ENCODE data around the gene NR2C2. TPM values are rescaled to one million over a fixed set of nuclear protein-coding genes. Genes with fewer than 3 reads are reported as not detected.

Gene NR2C2
- total and polyA plus RNA-seq, 9 of the 15 experiments (the other 6 are each of a cell fraction or from before 2014, with no cell fraction given), result 6.1 to 33.0 (median 14.6) TPM

DNA sequence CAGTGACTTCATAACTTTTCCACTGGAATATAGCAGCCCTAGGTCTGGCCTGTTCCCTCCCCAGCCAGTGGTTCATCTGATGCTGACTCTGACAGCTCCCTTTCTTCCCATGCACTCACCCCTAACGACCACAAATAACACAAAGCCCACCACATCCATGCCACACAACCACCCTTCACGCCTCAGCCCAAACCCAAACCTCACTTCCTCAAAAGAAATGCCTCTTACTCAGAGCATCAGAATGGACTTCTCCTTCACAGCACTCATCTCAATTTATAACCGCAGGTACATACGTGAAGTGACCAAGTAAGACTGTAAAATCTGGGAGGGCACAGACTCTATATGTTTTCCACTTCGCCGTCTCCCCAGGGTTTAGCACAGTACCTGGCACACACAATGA lies 150.5 kb downstream of the NR2C2 start:
- 3% methylated on average over 6 of the region's 6 CpGs for WGBS (ENCODE audit: insufficient coverage, low coverage, missing lambda C conversion rate)
- Histone ChIP-seq H3K4me2 (ENCODE audit: insufficient read depth, low read length) (peak overlapping the region; percentile 94), H3K79me2 (ENCODE audit: control insufficient read depth, insufficient read depth, low read length) (peaks cover 27% of the 10 kb centered on the region), H4K20me1 (replicated peaks; ENCODE audit: control insufficient read depth, insufficient read depth, low read length) (0 out of 2 replicates have a peak, but pooled peaks cover 4% of the 10 kb centered on the region), H3K27me3 (ENCODE audit: control insufficient read depth in 2 of 2, insufficient read depth in 2 of 2, low read length in 2 of 2) (no peaks in the 10 kb centered on the region), H3K9me1 (ENCODE audit: control insufficient read depth, insufficient read depth, low read length) (no peaks in the 10 kb centered on the region), H3K9ac (ENCODE audit: insufficient read depth in 1 of 2, low read depth in 2 of 2, low read length in 2 of 2) (peak overlapping the region; percentile 83 to 89), H3K27ac (ENCODE audit: extremely low read depth, low read depth, low read length) (peak overlapping the region; percentile 28), H3K4me3 (peak overlapping the region; percentile 80), H3K36me3 (ENCODE audit: control insufficient read depth, insufficient read depth, low read length) (peaks cover 41% of the 10 kb centered on the region), H3K9me3 (replicated peaks; ENCODE audit: control insufficient read depth, insufficient read depth, low read depth, low read length) (no peaks in the 10 kb centered on the region), H2AFZ (ENCODE audit: low read depth, low read length) (peak overlapping the region; percentile 98; the same call in 1 of the 2 replicates), H3K4me1 (replicated peaks in 1 of 2; ENCODE audit: control insufficient read depth in 2 of 2, insufficient read depth in 2 of 2, low read length in 2 of 2) (peaks cover 16 to 24% of the 10 kb centered on the region in 2 experiments)
- FAIRE-seq, result peak; percentile 59
- no peak for ATAC-seq
- DNase-seq (ENCODE audit: extremely low read depth in 1 of 4, low spot score in 3 of 4), result peak in 1 of 4 experiments; percentile 19
- ChIA-PET POLR2A (interaction anchor here (0.5 to 2.0 kb wide), 6 partner anchors 8 to 95 kb away, joined by 3 to 11 read pairs (median 3); partner anchors contain the start of gene MRPS25), CTCF (ENCODE audit: low intra/inter-chr PET ratio) (no interaction called here)
- TSS peak; percentile 44 for BruUV-seq (replicated peaks)
- intact Hi-C loops (cut with micrococcal nuclease) (loop anchor here (2.0 kb wide), 2 partner anchors 31 to 45 kb away; no protein-coding TSS in a partner anchor), in situ Hi-C loops (cut with MboI) (no loop called here)
- TF ChIP-seq FOXK1 (CRISPR knock-in tag; IDR thresholded peaks at IDR 0.05; ENCODE audit: borderline replicate concordance) (0 out of 2 replicates have a peak, but pooled peaks have one; percentile 71), ZBTB1 (CRISPR knock-in tag; IDR thresholded peaks at IDR 0.05; ENCODE audit: borderline replicate concordance, low read depth) (peak; percentile 96), TAF7 (tag; IDR thresholded peaks at IDR 0.05) (no peak), SAP30 (IDR thresholded peaks at IDR 0.05; ENCODE audit: borderline replicate concordance, insufficient read depth, low read depth, low read length, poor library complexity, severe bottlenecking) (no peak), ZNF165 (CRISPR knock-in tag; IDR thresholded peaks at IDR 0.05; ENCODE audit: borderline replicate concordance) (no peak), HDAC1 (IDR thresholded peaks at IDR 0.05) (0 out of 4 replicates have a peak, but pooled peaks of 1 of the 2 experiments have one; percentile 23), SPI1 (IDR thresholded peaks at IDR 0.05; ENCODE audit: borderline replicate concordance, low read depth, low read length) (peak; percentile 93), SMARCB1 (IDR thresholded peaks at IDR 0.05; ENCODE audit: insufficient read length, low read depth) (no peak), COPS2 (conservative IDR thresholded peaks at IDR 0.05) (no peak), ZNF584 (CRISPR knock-in tag; IDR thresholded peaks at IDR 0.05; ENCODE audit: low read depth) (no peak), ZNF232 (CRISPR knock-in tag; IDR thresholded peaks at IDR 0.05) (0 out of 2 replicates have a peak, but pooled peaks have one; percentile 29), BRD4 (IDR thresholded peaks at IDR 0.05) (0 out of 2 replicates have a peak, but pooled peaks have one; percentile 1), BMI1 (IDR thresholded peaks at IDR 0.05; ENCODE audit: low read length) (no peak)
- TF ChIP-seq, protein P1, sequence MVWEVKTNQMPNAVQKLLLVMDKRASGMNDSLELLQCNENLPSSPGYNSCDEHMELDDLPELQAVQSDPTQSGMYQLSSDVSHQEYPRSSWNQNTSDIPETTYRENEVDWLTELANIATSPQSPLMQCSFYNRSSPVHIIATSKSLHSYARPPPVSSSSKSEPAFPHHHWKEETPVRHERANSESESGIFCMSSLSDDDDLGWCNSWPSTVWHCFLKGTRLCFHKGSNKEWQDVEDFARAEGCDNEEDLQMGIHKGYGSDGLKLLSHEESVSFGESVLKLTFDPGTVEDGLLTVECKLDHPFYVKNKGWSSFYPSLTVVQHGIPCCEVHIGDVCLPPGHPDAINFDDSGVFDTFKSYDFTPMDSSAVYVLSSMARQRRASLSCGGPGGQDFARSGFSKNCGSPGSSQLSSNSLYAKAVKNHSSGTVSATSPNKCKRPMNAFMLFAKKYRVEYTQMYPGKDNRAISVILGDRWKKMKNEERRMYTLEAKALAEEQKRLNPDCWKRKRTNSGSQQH (CRISPR knock-in tag; IDR thresholded peaks at IDR 0.05), result 0 out of 2 replicates have a peak, but pooled peaks have one; percentile 38
- TF ChIP-seq, protein P2, sequence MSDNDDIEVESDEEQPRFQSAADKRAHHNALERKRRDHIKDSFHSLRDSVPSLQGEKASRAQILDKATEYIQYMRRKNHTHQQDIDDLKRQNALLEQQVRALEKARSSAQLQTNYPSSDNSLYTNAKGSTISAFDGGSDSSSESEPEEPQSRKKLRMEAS (CRISPR knock-in tag; IDR thresholded peaks at IDR 0.05), result no peak
- TF ChIP-seq, protein P3, sequence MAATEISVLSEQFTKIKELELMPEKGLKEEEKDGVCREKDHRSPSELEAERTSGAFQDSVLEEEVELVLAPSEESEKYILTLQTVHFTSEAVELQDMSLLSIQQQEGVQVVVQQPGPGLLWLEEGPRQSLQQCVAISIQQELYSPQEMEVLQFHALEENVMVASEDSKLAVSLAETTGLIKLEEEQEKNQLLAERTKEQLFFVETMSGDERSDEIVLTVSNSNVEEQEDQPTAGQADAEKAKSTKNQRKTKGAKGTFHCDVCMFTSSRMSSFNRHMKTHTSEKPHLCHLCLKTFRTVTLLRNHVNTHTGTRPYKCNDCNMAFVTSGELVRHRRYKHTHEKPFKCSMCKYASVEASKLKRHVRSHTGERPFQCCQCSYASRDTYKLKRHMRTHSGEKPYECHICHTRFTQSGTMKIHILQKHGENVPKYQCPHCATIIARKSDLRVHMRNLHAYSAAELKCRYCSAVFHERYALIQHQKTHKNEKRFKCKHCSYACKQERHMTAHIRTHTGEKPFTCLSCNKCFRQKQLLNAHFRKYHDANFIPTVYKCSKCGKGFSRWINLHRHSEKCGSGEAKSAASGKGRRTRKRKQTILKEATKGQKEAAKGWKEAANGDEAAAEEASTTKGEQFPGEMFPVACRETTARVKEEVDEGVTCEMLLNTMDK (IDR thresholded peaks at IDR 0.05; ENCODE audit: borderline replicate concordance, insufficient read depth, low read depth, low read length, poor library complexity, severe bottlenecking), result no peak
